Brain microvascular endothelial cell (primary cell): ENCODE measurements around the gene DPT.

Experiments
- DNase-seq: peaks from one replicate; pipeline ENCODE4 v3.0.0-alpha.2; 2020
- H3K27ac ChIP-seq: fragments of 250-450 bp; sonication (Bioruptor Pico); 2 replicates; pipeline ENCODE4 v1.5.1; 2020; ENCODE audit warnings: mild to moderate bottlenecking, moderate library complexity
- H3K27me3 ChIP-seq: fragments of 250-450 bp; sonication (Bioruptor Pico); replicated peaks from 2 replicates; pipeline ENCODE4 v1.5.1; 2020; ENCODE audit warnings: mild to moderate bottlenecking
- H3K36me3 ChIP-seq: fragments of 250-450 bp; sonication (Bioruptor Pico); replicated peaks from 2 replicates; pipeline ENCODE4 v1.5.1; 2020; ENCODE audit warnings: mild to moderate bottlenecking
- H3K4me3 ChIP-seq: 2 replicates; pipeline ENCODE4 v1.5.1; 2011; ENCODE audit warnings: low read depth, mild to moderate bottlenecking, control low read depth, low read length, moderate library complexity
- CTCF ChIP-seq: IDR thresholded peaks from 2 replicates; pipeline ENCODE4 v1.5.1; 2011; ENCODE audit warnings: low read depth, mild to moderate bottlenecking, moderate library complexity, low read length, control low read depth, inconsistent platforms; ENCODE audit errors: missing control alignments
- in situ Hi-C: cut with HindIII; loops from 2 replicates; pipeline ENCODE4 v1.10.0; 2017; ENCODE audit warnings: low sequenced_read_pairs, low pct_ligation_motif_present

Gene DPT

GRCh38 chr1:168742994-168743650 is 14.1 kb upstream of the DPT start:
- Histone ChIP-seq H3K27ac (no peak overlapping the region), H3K36me3 (no peaks in the 10 kb centered on the region), H3K4me3 (no peak overlapping the region), H3K27me3 (no peaks in the 10 kb centered on the region)
- TF ChIP-seq CTCF = no peak
- in situ Hi-C loops = no loop called here
- DNase-seq = no peak

GRCh38 chr1:168742386-168742785 is 13.4 kb upstream of the DPT start:
- no peak for DNase-seq
- Histone ChIP-seq H3K27me3 (no peaks in the 10 kb centered on the region), H3K36me3 (no peaks in the 10 kb centered on the region), H3K27ac (no peak overlapping the region), H3K4me3 (no peak overlapping the region)
- TF ChIP-seq CTCF = no peak
- in situ Hi-C loops = no loop called here

- Histone ChIP-seq H3K27ac (no peak overlapping the region), H3K27me3 (no peaks in the 10 kb centered on the region), H3K36me3 (no peaks in the 10 kb centered on the region), H3K4me3 (no peak overlapping the region)
- no peak for DNase-seq
- TF ChIP-seq CTCF = no peak
- in situ Hi-C loops = no loop called here
Measured at GRCh38 chr1:168739908-168740307, 10.9 kb upstream of the DPT start.

GRCh38 chr1:168736520-168736919 is 7.5 kb upstream of the DPT start:
- no peaks in the 10 kb centered on the region for H3K27me3 ChIP-seq
- H3K36me3 ChIP-seq = no peaks in the 10 kb centered on the region
- DNase-seq = no peak
- in situ Hi-C loops = no loop called here
- TF ChIP-seq CTCF = no peak
- no peak overlapping the region for H3K27ac ChIP-seq
- no peak overlapping the region for H3K4me3 ChIP-seq

GRCh38 chr1:168735974-168736373 is 7.0 kb upstream of the DPT start:
- H3K27ac ChIP-seq = no peak overlapping the region
- TF ChIP-seq CTCF = no peak
- no peak for DNase-seq
- H3K36me3 ChIP-seq = no peaks in the 10 kb centered on the region
- H3K27me3 ChIP-seq = no peaks in the 10 kb centered on the region
- in situ Hi-C loops = no loop called here
- H3K4me3 ChIP-seq = no peak overlapping the region

GRCh38 chr1:168734946-168735345 is 5.9 kb upstream of the DPT start:
- Histone ChIP-seq H3K27me3 (no peaks in the 10 kb centered on the region), H3K36me3 (no peaks in the 10 kb centered on the region), H3K4me3 (no peak overlapping the region), H3K27ac (no peak overlapping the region)
- in situ Hi-C loops = no loop called here
- peak; percentile 23 for TF ChIP-seq CTCF
- DNase-seq = no peak
